Panc1 (cell line): ENCODE measurements around the gene ITFG2. TPM values are rescaled to one million over a fixed set of nuclear protein-coding genes. Genes with fewer than 3 reads are reported as not detected.

Experiments used
- ATAC-seq: fragments of 200-7000 bp; cut with Tn5 transposase; 2 replicates; pipeline ENCODE4 v1.9.1; 2020; ENCODE audit warnings: mild to moderate bottlenecking, moderate library complexity
- BruUV-seq: library from RNA; stranded (reverse); fragments of 400-500 nt; replicated peaks from 2 replicates; lab custom pipeline; 2021; lab: Mats Ljungman, UMichigan
- CTCF ChIA-PET: fragments of 300-600 bp; sonication (Branson Sonifier 250); formaldehyde crosslinking; loops from one replicate; lab custom pipeline; 2022; ENCODE audit warnings: antibody characterized with exemption; lab: Charles Lee
- POLR2A ChIA-PET: fragments of 300-600 bp; sonication (Branson Sonifier 250); formaldehyde crosslinking; loops from one replicate; lab custom pipeline; 2022; ENCODE audit warnings: antibody characterized with exemption; lab: Charles Lee
- DNase-seq: peaks from one replicate; pipeline ENCODE4 v3.0.0-alpha.2; 2010; ENCODE audit warnings: low read depth, low spot score
- H3K27ac ChIP-seq: 2 replicates; pipeline ENCODE4 v1.5.1; 2011; ENCODE audit warnings: mild to moderate bottlenecking, low read length, inconsistent platforms
- H3K27me3 ChIP-seq: fragments of 200-500 bp; sonication (Bioruptor generic); 2 replicates; pipeline ENCODE4 v1.6.0; 2014; ENCODE audit warnings: low read length, inconsistent platforms; ENCODE audit not compliant: control insufficient read depth, insufficient read depth
- H3K36me3 ChIP-seq: fragments of 200-500 bp; sonication (Bioruptor generic); 2 replicates; pipeline ENCODE4 v1.5.1; 2014; ENCODE audit warnings: inconsistent platforms, mild to moderate bottlenecking, low read length, moderate library complexity; ENCODE audit not compliant: control insufficient read depth, insufficient read depth
- H3K4me1 ChIP-seq: 2 replicates; pipeline ENCODE4 v1.5.1; 2011; ENCODE audit warnings: inconsistent platforms, mild to moderate bottlenecking, low read length, moderate library complexity; ENCODE audit not compliant: control insufficient read depth, insufficient read depth
- H3K4me3 ChIP-seq, 2 experiments: 2 replicates each; pipeline ENCODE4 v1.5.1; 2011 to 2012; ENCODE audit warnings: low read depth in 2 of 2, low read length in 2 of 2, mild to moderate bottlenecking in 2 of 2, inconsistent platforms in 1 of 2, moderate library complexity in 1 of 2
- H3K9me3 ChIP-seq: fragments of 200-500 bp; sonication (Bioruptor generic); 2 replicates; pipeline ENCODE4 v1.5.1; 2014; ENCODE audit warnings: low read depth, mild to moderate bottlenecking, inconsistent platforms, low read length, moderate library complexity; ENCODE audit not compliant: control insufficient read depth, insufficient read depth
- POLR2AphosphoS5 ChIP-seq: IDR thresholded peaks from 2 replicates; pipeline ENCODE4 v1.6.1; 2012; ENCODE audit warnings: mild to moderate bottlenecking, low read depth, low read length, moderate library complexity
- SIN3A ChIP-seq: IDR thresholded peaks from 2 replicates; pipeline ENCODE4 v1.6.1; 2012; ENCODE audit warnings: low read depth, mild to moderate bottlenecking, low read length, moderate library complexity, borderline replicate concordance; ENCODE audit not compliant: insufficient read depth
- TCF7L2 ChIP-seq: IDR thresholded peaks from 2 replicates; pipeline ENCODE4 v1.6.1; 2011; ENCODE audit warnings: mild to moderate bottlenecking, low read depth, low read length, inconsistent platforms
- in situ Hi-C: cut with HindIII; loops from 2 replicates; pipeline ENCODE4 v1.10.0; 2016; ENCODE audit warnings: low sequenced_read_pairs, low pct_unique_long_range_greater_than_20kb
- intact Hi-C: fragments of 100-400 bp; cut with micrococcal nuclease; formaldehyde crosslinking; loops from one replicate; pipeline ENCODE4 v1.10.0; 2022; ENCODE audit not compliant: unreplicated experiment
- total RNA-seq: library from RNA; stranded (reverse); gene quantifications from one replicate; pipeline ENCODE4 v1.2.1, GENCODE V29; 2021; ENCODE audit not compliant: unreplicated experiment
- TF ChIP-seq, protein P1 (sequence below): fragments of 450-650 bp; IDR thresholded peaks from 2 replicates; pipeline ENCODE4 v1.5.1; 2017; ENCODE audit warnings: mild to moderate bottlenecking
- TF ChIP-seq, protein P2 (sequence below), 2 experiments: IDR thresholded peaks; 2 replicates each; pipeline ENCODE4 v1.6.1; 2011 to 2012; ENCODE audit warnings: low read depth in 2 of 2, control low read depth in 1 of 2, low read length in 1 of 2, mild to moderate bottlenecking in 1 of 2, moderate library complexity in 1 of 2; ENCODE audit not compliant: insufficient read depth in 1 of 2

Gene ITFG2
- total RNA-seq, 1 experiment from 2014 or later, result 17.4 TPM

DNA sequence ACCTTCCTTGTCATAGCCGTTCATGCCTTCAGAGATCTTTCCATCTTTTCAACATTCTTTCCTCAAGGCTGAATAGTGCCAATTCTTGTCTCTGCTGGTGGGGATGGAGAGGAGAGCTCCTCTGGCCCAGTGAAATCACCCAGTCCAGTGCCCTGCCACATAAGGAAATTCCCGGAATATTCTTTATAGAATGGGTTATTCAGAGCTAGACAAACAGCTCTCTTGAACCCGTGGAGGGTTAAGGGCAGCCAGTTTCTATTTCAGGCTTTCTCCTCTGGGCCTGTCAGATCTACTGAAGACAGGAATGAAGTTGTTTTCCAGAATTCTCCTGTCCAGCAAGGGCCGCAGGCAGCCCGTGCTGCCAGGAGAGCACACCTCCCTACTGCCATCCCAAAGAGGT is 30.5 kb downstream of the ITFG2 start:
- BruUV-seq, result no TSS peak
- ChIA-PET POLR2A (interaction anchor here (0.6 to 0.9 kb wide), 2 partner anchors 10 to 39 kb away, joined by 3 read pairs; no protein-coding TSS in a partner anchor), CTCF (no interaction called here)
- Histone ChIP-seq H3K27me3 (no peaks in the 10 kb centered on the region), H3K9me3 (no peaks in the 10 kb centered on the region), H3K36me3 (no peaks in the 10 kb centered on the region), H3K4me3 (no peak overlapping the region), H3K4me1 (no peaks in the 10 kb centered on the region), H3K27ac (no peak overlapping the region)
- ATAC-seq (no peak), DNase-seq (no peak)
- in situ Hi-C loops (no loop called here), intact Hi-C loops (no loop called here)
- TF ChIP-seq POLR2AphosphoS5 (no peak), TCF7L2 (no peak), SIN3A (no peak)
- TF ChIP-seq, protein P1, sequence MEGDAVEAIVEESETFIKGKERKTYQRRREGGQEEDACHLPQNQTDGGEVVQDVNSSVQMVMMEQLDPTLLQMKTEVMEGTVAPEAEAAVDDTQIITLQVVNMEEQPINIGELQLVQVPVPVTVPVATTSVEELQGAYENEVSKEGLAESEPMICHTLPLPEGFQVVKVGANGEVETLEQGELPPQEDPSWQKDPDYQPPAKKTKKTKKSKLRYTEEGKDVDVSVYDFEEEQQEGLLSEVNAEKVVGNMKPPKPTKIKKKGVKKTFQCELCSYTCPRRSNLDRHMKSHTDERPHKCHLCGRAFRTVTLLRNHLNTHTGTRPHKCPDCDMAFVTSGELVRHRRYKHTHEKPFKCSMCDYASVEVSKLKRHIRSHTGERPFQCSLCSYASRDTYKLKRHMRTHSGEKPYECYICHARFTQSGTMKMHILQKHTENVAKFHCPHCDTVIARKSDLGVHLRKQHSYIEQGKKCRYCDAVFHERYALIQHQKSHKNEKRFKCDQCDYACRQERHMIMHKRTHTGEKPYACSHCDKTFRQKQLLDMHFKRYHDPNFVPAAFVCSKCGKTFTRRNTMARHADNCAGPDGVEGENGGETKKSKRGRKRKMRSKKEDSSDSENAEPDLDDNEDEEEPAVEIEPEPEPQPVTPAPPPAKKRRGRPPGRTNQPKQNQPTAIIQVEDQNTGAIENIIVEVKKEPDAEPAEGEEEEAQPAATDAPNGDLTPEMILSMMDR, result no peak
- TF ChIP-seq, protein P2, sequence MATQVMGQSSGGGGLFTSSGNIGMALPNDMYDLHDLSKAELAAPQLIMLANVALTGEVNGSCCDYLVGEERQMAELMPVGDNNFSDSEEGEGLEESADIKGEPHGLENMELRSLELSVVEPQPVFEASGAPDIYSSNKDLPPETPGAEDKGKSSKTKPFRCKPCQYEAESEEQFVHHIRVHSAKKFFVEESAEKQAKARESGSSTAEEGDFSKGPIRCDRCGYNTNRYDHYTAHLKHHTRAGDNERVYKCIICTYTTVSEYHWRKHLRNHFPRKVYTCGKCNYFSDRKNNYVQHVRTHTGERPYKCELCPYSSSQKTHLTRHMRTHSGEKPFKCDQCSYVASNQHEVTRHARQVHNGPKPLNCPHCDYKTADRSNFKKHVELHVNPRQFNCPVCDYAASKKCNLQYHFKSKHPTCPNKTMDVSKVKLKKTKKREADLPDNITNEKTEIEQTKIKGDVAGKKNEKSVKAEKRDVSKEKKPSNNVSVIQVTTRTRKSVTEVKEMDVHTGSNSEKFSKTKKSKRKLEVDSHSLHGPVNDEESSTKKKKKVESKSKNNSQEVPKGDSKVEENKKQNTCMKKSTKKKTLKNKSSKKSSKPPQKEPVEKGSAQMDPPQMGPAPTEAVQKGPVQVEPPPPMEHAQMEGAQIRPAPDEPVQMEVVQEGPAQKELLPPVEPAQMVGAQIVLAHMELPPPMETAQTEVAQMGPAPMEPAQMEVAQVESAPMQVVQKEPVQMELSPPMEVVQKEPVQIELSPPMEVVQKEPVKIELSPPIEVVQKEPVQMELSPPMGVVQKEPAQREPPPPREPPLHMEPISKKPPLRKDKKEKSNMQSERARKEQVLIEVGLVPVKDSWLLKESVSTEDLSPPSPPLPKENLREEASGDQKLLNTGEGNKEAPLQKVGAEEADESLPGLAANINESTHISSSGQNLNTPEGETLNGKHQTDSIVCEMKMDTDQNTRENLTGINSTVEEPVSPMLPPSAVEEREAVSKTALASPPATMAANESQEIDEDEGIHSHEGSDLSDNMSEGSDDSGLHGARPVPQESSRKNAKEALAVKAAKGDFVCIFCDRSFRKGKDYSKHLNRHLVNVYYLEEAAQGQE (IDR thresholded peaks at IDR 0.05; ENCODE audit: insufficient read depth in 1 of 2, low read depth in 2 of 2, low read length in 1 of 2), result no peak

DNA sequence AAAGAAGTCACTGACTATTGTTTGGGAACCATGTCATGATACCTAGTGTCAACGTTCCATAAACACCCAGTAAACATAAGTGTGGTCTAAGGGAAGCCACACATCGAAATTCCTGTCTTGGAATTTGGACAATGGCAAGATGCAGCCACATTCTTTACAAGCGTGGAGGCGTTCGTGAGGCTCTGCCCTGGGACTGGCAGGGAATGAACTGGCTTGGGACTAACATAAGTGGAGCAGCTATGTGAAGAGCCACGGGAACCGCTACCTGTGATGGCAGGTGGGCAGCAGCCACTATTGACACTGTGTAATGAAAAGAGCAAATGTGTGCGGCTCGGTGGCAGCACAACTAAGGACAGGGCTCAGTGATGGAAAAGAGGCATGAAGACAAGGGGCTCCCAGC is 32.3 kb downstream of the ITFG2 start:
- Histone ChIP-seq H3K9me3 (no peaks in the 10 kb centered on the region), H3K36me3 (no peaks in the 10 kb centered on the region), H3K27ac (no peak overlapping the region), H3K4me1 (no peaks in the 10 kb centered on the region), H3K4me3 (no peak overlapping the region), H3K27me3 (no peaks in the 10 kb centered on the region)
- ATAC-seq (no peak), DNase-seq (no peak)
- intact Hi-C loops (no loop called here), in situ Hi-C loops (no loop called here)
- ChIA-PET CTCF (interaction anchor here (1.0 kb wide), 1 partner anchor 38 kb away, joined by 3 read pairs; no protein-coding TSS in a partner anchor), POLR2A (no interaction called here)
- TF ChIP-seq TCF7L2 (no peak), SIN3A (no peak)
- TF ChIP-seq, protein P1, result no peak
- BruUV-seq, result no TSS peak
